Activated CD4-positive, CD25-positive, alpha-beta regulatory T cell (primary cell): ENCODE measurements around the gene SHBG.

Experiments used
- DNase-seq, 4 experiments: peaks; one replicate each; lab custom pipeline; 2025; lab: John Stamatoyannopoulos, UW

SHBG gene

GRCh38 chr17:7650509-7651096 is 20.7 kb downstream of the SHBG start, which contains the start of gene ATP1B2:
ATP1B2 (plus strand) TSS chr17:7650926; CDS start chr17:7651519, 593 bp downstream.
- peak; percentile 26 to 36 (median 32) for DNase-seq

GRCh38 chr17:7651097-7651664 is 21.2 kb downstream of the SHBG start:
- DNase-seq = no peak

GRCh38 chr17:7651665-7652387 is 21.9 kb downstream of the SHBG start:
- DNase-seq = no peak

- no peak for DNase-seq
Observed at GRCh38 chr17:7652388-7653356, 22.7 kb downstream of the SHBG start.

GRCh38 chr17:7654832-7655540 is 25.1 kb downstream of the SHBG start:
- DNase-seq = no peak

GRCh38 chr17:7655541-7655840 is 25.6 kb downstream of the SHBG start:
- DNase-seq = no peak

GRCh38 chr17:7656958-7657609 is 27.1 kb downstream of the SHBG start:
- DNase-seq = no peak

- no peak for DNase-seq
Observed at GRCh38 chr17:7667656-7668406, 37.9 kb downstream of the SHBG start.

- DNase-seq = no peak
Observed at GRCh38 chr17:7668482-7668881, 38.5 kb downstream of the SHBG start.

- DNase-seq = no peak
Observed at GRCh38 chr17:7673239-7673638, 43.3 kb downstream of the SHBG start.

- DNase-seq = no peak
Observed at GRCh38 chr17:7674934-7675333, 45.0 kb downstream of the SHBG start.

- no peak for DNase-seq
Observed at GRCh38 chr17:7676533-7676932, 46.6 kb downstream of the SHBG start.

- DNase-seq = no peak
Observed at GRCh38 chr17:7677388-7678067, 47.6 kb downstream of the SHBG start.
